ENCODE measurements around the gene PCBP1. TPM values are rescaled to one million over a fixed set of nuclear protein-coding genes. Genes with fewer than 3 reads are reported as not detected.

PCBP1 gene
- total and polyA plus RNA-seq, 9 of the 15 experiments (the other 6 are each of a cell fraction or from before 2014, with no cell fraction given) = 19.2 to 407 (median 78.1) TPM

- TF ChIP-seq NFYB (IDR thresholded peaks at IDR 0.05; ENCODE audit: extremely low read depth, insufficient read length) (no peak), BACH1 (tag; IDR thresholded peaks at IDR 0.05) (no peak), ZNF592 (IDR thresholded peaks at IDR 0.05) (peak; percentile 68; the same call in 1 of the 2 replicates), RAD21 (CRISPR knock-in tag; conservative IDR thresholded peaks at IDR 0.05 in 1 of 2, IDR thresholded peaks at IDR 0.05 in 1 of 2) (no peak), ZBTB9 (CRISPR knock-in tag; IDR thresholded peaks at IDR 0.05) (0 out of 2 replicates have a peak, but pooled peaks have one; percentile 12), ETS1 (conservative IDR thresholded peaks at IDR 0.05; ENCODE audit: control insufficient read depth, low read depth, low read length) (no peak), TCFL5 (CRISPR knock-in tag; conservative IDR thresholded peaks at IDR 0.05) (no peak), ZNF583 (CRISPR knock-in tag; IDR thresholded peaks at IDR 0.05) (0 out of 2 replicates have a peak, but pooled peaks have one; percentile 56), ZNF766 (CRISPR knock-in tag; conservative IDR thresholded peaks at IDR 0.05) (peak; percentile 50; the same call in 1 of the 2 replicates)
These were observed 28.6 kb downstream of the PCBP1 start (continued) for GRCh38 chr2:70115646-70116442.

Data from K562 (cell line).